ENCODE data around the gene PDRG1. TPM values are rescaled to one million over a fixed set of nuclear protein-coding genes. Genes with fewer than 3 reads are reported as not detected.

Gene PDRG1
- total RNA-seq, 1 experiment from 2014 or later: 48.2 TPM

GRCh38 chr20:31907046-31907445 lies 44.8 kb downstream of the PDRG1 start:
- no peaks in the 10 kb centered on the region for H3K4me1 ChIP-seq (ENCODE audit: control insufficient read depth, insufficient read depth, low read length)
- TF ChIP-seq, protein P1, sequence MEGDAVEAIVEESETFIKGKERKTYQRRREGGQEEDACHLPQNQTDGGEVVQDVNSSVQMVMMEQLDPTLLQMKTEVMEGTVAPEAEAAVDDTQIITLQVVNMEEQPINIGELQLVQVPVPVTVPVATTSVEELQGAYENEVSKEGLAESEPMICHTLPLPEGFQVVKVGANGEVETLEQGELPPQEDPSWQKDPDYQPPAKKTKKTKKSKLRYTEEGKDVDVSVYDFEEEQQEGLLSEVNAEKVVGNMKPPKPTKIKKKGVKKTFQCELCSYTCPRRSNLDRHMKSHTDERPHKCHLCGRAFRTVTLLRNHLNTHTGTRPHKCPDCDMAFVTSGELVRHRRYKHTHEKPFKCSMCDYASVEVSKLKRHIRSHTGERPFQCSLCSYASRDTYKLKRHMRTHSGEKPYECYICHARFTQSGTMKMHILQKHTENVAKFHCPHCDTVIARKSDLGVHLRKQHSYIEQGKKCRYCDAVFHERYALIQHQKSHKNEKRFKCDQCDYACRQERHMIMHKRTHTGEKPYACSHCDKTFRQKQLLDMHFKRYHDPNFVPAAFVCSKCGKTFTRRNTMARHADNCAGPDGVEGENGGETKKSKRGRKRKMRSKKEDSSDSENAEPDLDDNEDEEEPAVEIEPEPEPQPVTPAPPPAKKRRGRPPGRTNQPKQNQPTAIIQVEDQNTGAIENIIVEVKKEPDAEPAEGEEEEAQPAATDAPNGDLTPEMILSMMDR (IDR thresholded peaks at IDR 0.05): no peak
- TF ChIP-seq, protein P2, sequence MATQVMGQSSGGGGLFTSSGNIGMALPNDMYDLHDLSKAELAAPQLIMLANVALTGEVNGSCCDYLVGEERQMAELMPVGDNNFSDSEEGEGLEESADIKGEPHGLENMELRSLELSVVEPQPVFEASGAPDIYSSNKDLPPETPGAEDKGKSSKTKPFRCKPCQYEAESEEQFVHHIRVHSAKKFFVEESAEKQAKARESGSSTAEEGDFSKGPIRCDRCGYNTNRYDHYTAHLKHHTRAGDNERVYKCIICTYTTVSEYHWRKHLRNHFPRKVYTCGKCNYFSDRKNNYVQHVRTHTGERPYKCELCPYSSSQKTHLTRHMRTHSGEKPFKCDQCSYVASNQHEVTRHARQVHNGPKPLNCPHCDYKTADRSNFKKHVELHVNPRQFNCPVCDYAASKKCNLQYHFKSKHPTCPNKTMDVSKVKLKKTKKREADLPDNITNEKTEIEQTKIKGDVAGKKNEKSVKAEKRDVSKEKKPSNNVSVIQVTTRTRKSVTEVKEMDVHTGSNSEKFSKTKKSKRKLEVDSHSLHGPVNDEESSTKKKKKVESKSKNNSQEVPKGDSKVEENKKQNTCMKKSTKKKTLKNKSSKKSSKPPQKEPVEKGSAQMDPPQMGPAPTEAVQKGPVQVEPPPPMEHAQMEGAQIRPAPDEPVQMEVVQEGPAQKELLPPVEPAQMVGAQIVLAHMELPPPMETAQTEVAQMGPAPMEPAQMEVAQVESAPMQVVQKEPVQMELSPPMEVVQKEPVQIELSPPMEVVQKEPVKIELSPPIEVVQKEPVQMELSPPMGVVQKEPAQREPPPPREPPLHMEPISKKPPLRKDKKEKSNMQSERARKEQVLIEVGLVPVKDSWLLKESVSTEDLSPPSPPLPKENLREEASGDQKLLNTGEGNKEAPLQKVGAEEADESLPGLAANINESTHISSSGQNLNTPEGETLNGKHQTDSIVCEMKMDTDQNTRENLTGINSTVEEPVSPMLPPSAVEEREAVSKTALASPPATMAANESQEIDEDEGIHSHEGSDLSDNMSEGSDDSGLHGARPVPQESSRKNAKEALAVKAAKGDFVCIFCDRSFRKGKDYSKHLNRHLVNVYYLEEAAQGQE (IDR thresholded peaks at IDR 0.05; ENCODE audit: insufficient read depth in 1 of 2, low read depth in 2 of 2, low read length in 1 of 2): no peak
- no peak for TF ChIP-seq TCF7L2 (IDR thresholded peaks at IDR 0.05; ENCODE audit: low read depth, low read length)
- TF ChIP-seq SIN3A (IDR thresholded peaks at IDR 0.05; ENCODE audit: borderline replicate concordance, insufficient read depth, low read depth, low read length): no peak
- H3K36me3 ChIP-seq (ENCODE audit: control insufficient read depth, insufficient read depth, low read length): no peaks in the 10 kb centered on the region
- H3K9me3 ChIP-seq (ENCODE audit: control insufficient read depth, insufficient read depth, low read depth, low read length): no peaks in the 10 kb centered on the region
- ChIA-PET CTCF (no interaction called here), POLR2A (no interaction called here)
- no peak overlapping the region for H3K4me3 ChIP-seq (ENCODE audit: low read depth in 2 of 2, low read length in 2 of 2)
- no peak overlapping the region for H3K27ac ChIP-seq (ENCODE audit: low read length)
- H3K27me3 ChIP-seq (ENCODE audit: control insufficient read depth, insufficient read depth, low read length): no peaks in the 10 kb centered on the region
- in situ Hi-C loops (cut with HindIII; ENCODE audit: low pct_unique_long_range_greater_than_20kb, low sequenced_read_pairs) (no loop called here), intact Hi-C loops (cut with micrococcal nuclease; ENCODE audit: unreplicated experiment) (no loop called here)
- no peak for DNase-seq (ENCODE audit: low read depth, low spot score)
- no peak for ATAC-seq
- BruUV-seq (replicated peaks): no TSS peak

- Histone ChIP-seq H3K4me1 (ENCODE audit: control insufficient read depth, insufficient read depth, low read length) (no peaks in the 10 kb centered on the region), H3K27me3 (ENCODE audit: control insufficient read depth, insufficient read depth, low read length) (no peaks in the 10 kb centered on the region), H3K36me3 (ENCODE audit: control insufficient read depth, insufficient read depth, low read length) (no peaks in the 10 kb centered on the region), H3K4me3 (ENCODE audit: low read depth in 2 of 2, low read length in 2 of 2) (no peak overlapping the region), H3K27ac (ENCODE audit: low read length) (no peak overlapping the region), H3K9me3 (ENCODE audit: control insufficient read depth, insufficient read depth, low read depth, low read length) (no peaks in the 10 kb centered on the region)
- POLR2A ChIA-PET: no interaction called here
- ATAC-seq (no peak), DNase-seq (ENCODE audit: low read depth, low spot score) (no peak)
- intact Hi-C loops (cut with micrococcal nuclease; ENCODE audit: unreplicated experiment): no loop called here
- CTCF ChIA-PET: interaction anchor here (0.5 to 0.7 kb wide), 3 partner anchors 60 to 515 kb away, joined by 3 to 7 read pairs (median 4); no protein-coding TSS in a partner anchor
- in situ Hi-C loops (cut with HindIII; ENCODE audit: low pct_unique_long_range_greater_than_20kb, low sequenced_read_pairs): no loop called here
- BruUV-seq (replicated peaks): no TSS peak
- TF ChIP-seq, protein P2 (IDR thresholded peaks at IDR 0.05; ENCODE audit: insufficient read depth in 1 of 2, low read depth in 2 of 2, low read length in 1 of 2): no peak
- TF ChIP-seq TCF7L2 (IDR thresholded peaks at IDR 0.05; ENCODE audit: low read depth, low read length): no peak
- no peak for TF ChIP-seq POLR2AphosphoS5 (IDR thresholded peaks at IDR 0.05; ENCODE audit: low read depth, low read length)
- no peak for TF ChIP-seq SIN3A (IDR thresholded peaks at IDR 0.05; ENCODE audit: borderline replicate concordance, insufficient read depth, low read depth, low read length)
- TF ChIP-seq, protein P1 (IDR thresholded peaks at IDR 0.05): no peak
These were observed 45.8 kb downstream of the PDRG1 start for GRCh38 chr20:31906001-31906400.
